ENCODE measurements around the gene AP1S3. TPM values are rescaled to one million over a fixed set of nuclear protein-coding genes. Genes with fewer than 3 reads are reported as not detected.

AP1S3 gene
- total RNA-seq, 1 donor from 2014 or later, result 5.2 TPM

DNA sequence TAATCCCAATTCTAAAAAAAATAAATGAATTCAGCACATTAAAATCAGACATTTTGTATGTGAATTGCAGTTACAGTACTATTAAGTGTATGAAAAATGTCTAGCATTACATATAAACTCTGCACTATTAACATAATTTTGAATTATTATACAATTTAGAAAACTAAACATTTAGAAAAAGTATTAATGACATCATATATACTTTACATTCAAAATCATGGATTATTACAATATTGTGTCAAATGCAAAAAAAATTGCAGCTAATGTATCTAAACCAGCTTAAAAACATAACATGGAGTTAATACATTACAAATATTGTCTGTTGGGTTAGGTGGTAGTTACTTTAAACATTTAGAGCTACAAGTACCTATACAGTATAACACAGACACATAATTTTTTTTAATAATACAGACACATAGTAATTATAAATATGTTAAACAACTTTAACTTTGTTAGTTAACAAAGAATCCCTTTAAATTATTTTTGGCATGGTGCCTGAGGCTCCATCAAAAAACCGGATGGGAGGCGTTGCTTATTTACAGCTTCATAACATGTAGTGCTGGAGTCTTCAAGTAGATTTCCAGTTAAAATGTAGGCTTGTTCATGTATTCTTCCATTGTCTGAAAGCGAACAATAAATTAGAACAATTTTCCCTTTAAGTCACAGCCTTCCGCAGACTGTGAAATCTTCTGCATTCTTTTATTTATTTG is 79.1 kb downstream of the AP1S3 start:
- Mint-ChIP-seq H3K36me3 (ENCODE audit: low read depth) (no peaks in the 10 kb centered on the region), H3K27ac (ENCODE audit: unreplicated experiment) (no peak overlapping the region), H3K4me1 (ENCODE audit: low read depth) (peaks cover 40% of the 10 kb centered on the region), H3K27me3 (ENCODE audit: low read depth) (no peaks in the 10 kb centered on the region), H3K9me3 (ENCODE audit: low read depth) (no peaks in the 10 kb centered on the region), H3K4me3 (ENCODE audit: unreplicated experiment) (no peak overlapping the region)
- TF ChIP-seq, protein P1, sequence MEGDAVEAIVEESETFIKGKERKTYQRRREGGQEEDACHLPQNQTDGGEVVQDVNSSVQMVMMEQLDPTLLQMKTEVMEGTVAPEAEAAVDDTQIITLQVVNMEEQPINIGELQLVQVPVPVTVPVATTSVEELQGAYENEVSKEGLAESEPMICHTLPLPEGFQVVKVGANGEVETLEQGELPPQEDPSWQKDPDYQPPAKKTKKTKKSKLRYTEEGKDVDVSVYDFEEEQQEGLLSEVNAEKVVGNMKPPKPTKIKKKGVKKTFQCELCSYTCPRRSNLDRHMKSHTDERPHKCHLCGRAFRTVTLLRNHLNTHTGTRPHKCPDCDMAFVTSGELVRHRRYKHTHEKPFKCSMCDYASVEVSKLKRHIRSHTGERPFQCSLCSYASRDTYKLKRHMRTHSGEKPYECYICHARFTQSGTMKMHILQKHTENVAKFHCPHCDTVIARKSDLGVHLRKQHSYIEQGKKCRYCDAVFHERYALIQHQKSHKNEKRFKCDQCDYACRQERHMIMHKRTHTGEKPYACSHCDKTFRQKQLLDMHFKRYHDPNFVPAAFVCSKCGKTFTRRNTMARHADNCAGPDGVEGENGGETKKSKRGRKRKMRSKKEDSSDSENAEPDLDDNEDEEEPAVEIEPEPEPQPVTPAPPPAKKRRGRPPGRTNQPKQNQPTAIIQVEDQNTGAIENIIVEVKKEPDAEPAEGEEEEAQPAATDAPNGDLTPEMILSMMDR (IDR thresholded peaks at IDR 0.05), result no peak
- no peak for DNase-seq (ENCODE audit: low spot score)

GRCh38 chr2:223753940-223754339 is 83.4 kb downstream of the AP1S3 start:
- DNase-seq (ENCODE audit: low spot score), result no peak
- Mint-ChIP-seq H3K4me1 (ENCODE audit: low read depth) (peaks cover 12% of the 10 kb centered on the region), H3K4me3 (ENCODE audit: unreplicated experiment) (no peak overlapping the region), H3K27ac (ENCODE audit: unreplicated experiment) (no peak overlapping the region), H3K27me3 (ENCODE audit: low read depth) (no peaks in the 10 kb centered on the region), H3K9me3 (ENCODE audit: low read depth) (no peaks in the 10 kb centered on the region), H3K36me3 (ENCODE audit: low read depth) (no peaks in the 10 kb centered on the region)
- TF ChIP-seq, protein P1 (IDR thresholded peaks at IDR 0.05), result no peak

- Mint-ChIP-seq H3K27me3 (ENCODE audit: low read depth) (no peaks in the 10 kb centered on the region), H3K9me3 (ENCODE audit: low read depth) (no peaks in the 10 kb centered on the region), H3K4me1 (ENCODE audit: low read depth) (peaks cover 14% of the 10 kb centered on the region), H3K4me3 (ENCODE audit: unreplicated experiment) (no peak overlapping the region), H3K27ac (ENCODE audit: unreplicated experiment) (no peak overlapping the region), H3K36me3 (ENCODE audit: low read depth) (no peaks in the 10 kb centered on the region)
- TF ChIP-seq, protein P1 (IDR thresholded peaks at IDR 0.05), result no peak
- DNase-seq (ENCODE audit: low spot score), result no peak
These were observed 86.4 kb downstream of the AP1S3 start for GRCh38 chr2:223751012-223751411.

DNA sequence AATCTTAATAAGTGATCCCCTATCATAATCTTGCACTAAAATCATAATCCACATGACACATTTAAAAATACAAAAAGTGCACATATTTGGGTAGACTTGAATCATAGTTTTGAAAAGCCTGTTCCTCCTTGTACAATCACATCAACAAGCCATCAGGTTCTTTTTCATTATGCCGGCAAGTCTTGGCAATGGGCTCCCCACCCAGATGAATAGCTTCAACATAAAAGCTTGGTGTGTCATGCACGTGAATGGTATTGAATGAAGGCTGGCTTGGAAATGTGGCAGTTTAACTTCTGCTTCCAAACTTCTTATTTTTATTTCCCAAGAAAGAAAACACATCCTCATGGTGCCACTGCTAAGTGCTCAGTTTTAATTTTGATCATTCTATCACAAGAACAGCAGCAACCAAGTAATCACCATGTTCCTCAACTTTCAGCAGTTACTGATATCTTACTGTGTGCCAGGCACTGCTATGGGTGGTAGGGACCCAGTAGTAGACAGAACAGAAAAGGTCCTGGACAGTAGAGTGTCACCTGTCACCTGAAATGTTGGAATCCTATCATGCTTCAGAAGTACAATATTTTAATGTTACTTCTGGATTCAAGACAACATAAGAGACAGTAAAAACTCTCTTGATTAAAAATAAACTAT is 89.9 kb downstream of the AP1S3 start:
- Mint-ChIP-seq H3K9me3 (ENCODE audit: low read depth) (no peaks in the 10 kb centered on the region), H3K27ac (ENCODE audit: unreplicated experiment) (no peak overlapping the region), H3K27me3 (ENCODE audit: low read depth) (no peaks in the 10 kb centered on the region), H3K36me3 (ENCODE audit: low read depth) (no peaks in the 10 kb centered on the region), H3K4me3 (ENCODE audit: unreplicated experiment) (no peak overlapping the region), H3K4me1 (ENCODE audit: low read depth) (peaks cover 36% of the 10 kb centered on the region)
- no peak for DNase-seq (ENCODE audit: low spot score)
- TF ChIP-seq, protein P1 (IDR thresholded peaks at IDR 0.05), result no peak

GRCh38 chr2:223746611-223747010 is 90.8 kb downstream of the AP1S3 start:
- TF ChIP-seq, protein P1 (IDR thresholded peaks at IDR 0.05), result no peak
- no peaks in the 10 kb centered on the region for H3K9me3 Mint-ChIP-seq (ENCODE audit: low read depth)
- no peaks in the 10 kb centered on the region for H3K27me3 Mint-ChIP-seq (ENCODE audit: low read depth)
- no peaks in the 10 kb centered on the region for H3K36me3 Mint-ChIP-seq (ENCODE audit: low read depth)
- H3K4me3 Mint-ChIP-seq (ENCODE audit: unreplicated experiment), result no peak overlapping the region
- no peak for DNase-seq (ENCODE audit: low spot score)
- peaks cover 44% of the 10 kb centered on the region for H3K4me1 Mint-ChIP-seq (ENCODE audit: low read depth)
- no peak overlapping the region for H3K27ac Mint-ChIP-seq (ENCODE audit: unreplicated experiment)

Measured in chondrocyte (in vitro differentiated cells).